HL-60 (cell line): ENCODE data around the gene SIGLEC7.
A peak's percentile ranks its signal among the peaks of the same experiment; 100 is the strongest.
"Not testable (repeated sequence)": the region's sequence is repeated elsewhere in the genome, so short reads cannot be mapped to it uniquely, and the experiment has no call there.

Source experiments
- DNase-seq, 2 experiments: peaks; one replicate each; pipeline ENCODE4 v3.0.0-alpha.2; 2010 to 2020; ENCODE audit warnings: low read depth in 1 of 2, low spot score in 1 of 2
- H3K27ac ChIP-seq: fragments of 250-450 bp; sonication (Bioruptor Pico); replicated peaks from 2 replicates; pipeline ENCODE4 v1.5.1; 2020; ENCODE audit warnings: mild to moderate bottlenecking, moderate library complexity
- H3K27me3 ChIP-seq: fragments of 250-450 bp; sonication (Bioruptor Pico); 2 replicates; pipeline ENCODE4 v1.5.1; 2021; ENCODE audit warnings: mild to moderate bottlenecking, moderate library complexity; ENCODE audit not compliant: insufficient read depth, poor library complexity, severe bottlenecking
- H3K4me3 ChIP-seq: replicated peaks from 2 replicates; pipeline ENCODE4 v1.5.1; 2011; ENCODE audit warnings: mild to moderate bottlenecking, control low read depth, low read length; ENCODE audit not compliant: insufficient read depth
- CTCF ChIP-seq: IDR thresholded peaks from one replicate; pipeline ENCODE4 v1.5.1; 2011; ENCODE audit warnings: low read length, control low read depth, inconsistent platforms; ENCODE audit not compliant: insufficient read depth
- GABPA ChIP-seq: IDR thresholded peaks from 2 replicates; pipeline ENCODE4 v1.6.1; 2012; ENCODE audit warnings: low read depth
- POLR2AphosphoS5 ChIP-seq: IDR thresholded peaks from 2 replicates; pipeline ENCODE4 v1.6.1; 2012; ENCODE audit warnings: low read depth
- REST ChIP-seq: IDR thresholded peaks from 2 replicates; pipeline ENCODE4 v1.6.1; 2012; ENCODE audit warnings: low read depth; ENCODE audit not compliant: insufficient replicate concordance
- SPI1 ChIP-seq: IDR thresholded peaks from 2 replicates; pipeline ENCODE4 v1.6.1; 2012; ENCODE audit warnings: low read depth, mild to moderate bottlenecking, borderline replicate concordance

SIGLEC7 gene

GRCh38 chr19:51168564-51169282, 26.6 kb downstream of the SIGLEC7 start:
- Histone ChIP-seq H3K4me3 (no peak overlapping the region), H3K27me3 (no peaks in the 10 kb centered on the region)
- TF ChIP-seq REST (no peak), GABPA (no peak)

GRCh38 chr19:51169283-51169918, 27.3 kb downstream of the SIGLEC7 start:
- H3K27ac ChIP-seq, H3K27me3 ChIP-seq, H3K4me3 ChIP-seq: not testable (repeated sequence)
- peak; percentile 40 to 72 for DNase-seq
- peak; percentile 40 for TF ChIP-seq CTCF

More at GRCh38 chr19:51168564-51169282, 26.6 kb downstream of the SIGLEC7 start:
- no peak overlapping the region for H3K27ac ChIP-seq
- no peak for DNase-seq

- Histone ChIP-seq H3K27ac (no peak overlapping the region), H3K4me3 (no peak overlapping the region), H3K27me3 (no peaks in the 10 kb centered on the region)
- no peak for TF ChIP-seq GABPA
- no peak for TF ChIP-seq POLR2AphosphoS5
- TF ChIP-seq REST, result no peak
- TF ChIP-seq CTCF, result no peak
- no peak for TF ChIP-seq SPI1
- peak in 1 of 2 experiments; percentile 24 for DNase-seq
Measured at GRCh38 chr19:51172223-51172622, 30.1 kb downstream of the SIGLEC7 start.

GRCh38 chr19:51173681-51174080, 31.6 kb downstream of the SIGLEC7 start:
- no peak for TF ChIP-seq REST
- TF ChIP-seq POLR2AphosphoS5, result no peak
- TF ChIP-seq CTCF, result no peak
- TF ChIP-seq SPI1, result no peak
- TF ChIP-seq GABPA, result no peak
- no peak for DNase-seq
- H3K27ac ChIP-seq, result no peak overlapping the region
- no peaks in the 10 kb centered on the region for H3K27me3 ChIP-seq
- H3K4me3 ChIP-seq, result no peak overlapping the region
